Uterus (tissue), 4 donors: ENCODE data around the gene ASTN1. TPM values are rescaled to one million over a fixed set of nuclear protein-coding genes. Genes with fewer than 3 reads are reported as not detected.

ENCODE experiments used
- DNase-seq, 2 donors: peaks; one replicate each; pipeline ENCODE4 v3.0.0-alpha.2; 2019 to 2020
- H3K27ac ChIP-seq, 2 donors: fragments of 200-600 bp; sonication (generic); 1 replicate in 1 of 2; 2 replicates in 1 of 2; pipeline ENCODE4 v1.5.1; 2016 to 2018
- H3K27me3 ChIP-seq, 2 donors: fragments of 200-600 bp; sonication (generic); one replicate each; pipeline ENCODE4 v1.5.1; 2018 to 2019; ENCODE audit warnings: control low read depth in 1 of 2
- H3K36me3 ChIP-seq, 2 donors: fragments of 200-600 bp; sonication (generic); one replicate each; pipeline ENCODE4 v1.5.1; 2019; ENCODE audit warnings: control low read depth in 1 of 2
- H3K4me1 ChIP-seq, 2 donors: fragments of 200-600 bp; sonication (generic); one replicate each; pipeline ENCODE4 v1.5.1; 2018 to 2019; ENCODE audit warnings: control low read depth in 1 of 2
- H3K4me3 ChIP-seq, 2 donors: fragments of 200-600 bp; sonication (generic); 1 replicate in 1 of 2; 2 replicates in 1 of 2; pipeline ENCODE4 v1.5.1; 2018 to 2019; ENCODE audit warnings: mild to moderate bottlenecking in 1 of 2
- H3K9me3 ChIP-seq, 2 donors: fragments of 200-600 bp; sonication (generic); one replicate each; pipeline ENCODE4 v1.5.1; 2019; ENCODE audit warnings: control low read depth in 1 of 2
- CTCF ChIP-seq, 4 experiments: fragments of 200-600 bp in 2 of 4; fragments of 450-650 bp in 2 of 4; sonication (generic) in 2 of 4; IDR thresholded peaks; one replicate each; pipeline ENCODE4 v1.5.1; 2016 to 2019; ENCODE audit warnings: antibody characterized with exemption in 4 of 4, mild to moderate bottlenecking in 2 of 4, moderate library complexity in 1 of 4
- POLR2A ChIP-seq, 2 donors: fragments of 450-650 bp; IDR thresholded peaks; one replicate each; pipeline ENCODE4 v1.6.1; 2016; ENCODE audit warnings: antibody characterized with exemption in 2 of 2, mild to moderate bottlenecking in 1 of 2, moderate library complexity in 1 of 2
- intact Hi-C: fragments of 100-400 bp; cut with DNase I; formaldehyde crosslinking; loops from one replicate; pipeline ENCODE4 v1.15.1; 2023; ENCODE audit warnings: low total_unique reads
- total RNA-seq, 4 donors: library from RNA; depleted of rRNA in 3 of 4; stranded (reverse); fragments of >200 nt in 3 of 4; gene quantifications; one replicate each; pipeline versions ENCODE4 v1.1.0 to v1.2.4, GENCODE V29; 2014 to 2023
- donor health status: DM: yes; HTN: yes; CAD: no.

The ASTN1 gene
- total RNA-seq, 4 donors from 2014 or later = 0.29 to 42.7 (median 2.5) TPM

DNA sequence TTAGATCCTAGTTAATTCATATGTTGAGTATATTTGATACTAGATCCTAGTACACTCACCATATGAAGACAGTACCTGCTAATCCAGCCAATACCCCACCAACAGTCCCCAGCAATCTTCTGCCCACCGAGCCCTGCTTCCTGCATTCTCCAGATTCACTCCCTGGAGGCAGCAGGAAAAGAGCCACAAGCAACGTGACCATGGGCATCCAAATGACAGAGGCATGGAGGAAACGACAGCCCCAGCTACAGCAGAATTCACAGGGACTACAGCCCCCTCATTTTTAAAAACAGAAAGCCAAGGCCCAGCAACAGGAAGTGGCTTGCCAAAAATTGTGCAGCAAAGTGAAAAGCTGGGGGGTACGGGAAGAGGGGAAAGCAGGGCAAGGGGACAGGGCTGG, 29.3 kb downstream of the ASTN1 start:
- intact Hi-C loops = no loop called here
- Histone ChIP-seq H3K4me3 (no peak overlapping the region), H3K27ac (no peak overlapping the region), H3K36me3 (no peaks in the 10 kb centered on the region), H3K4me1 (no peaks in the 10 kb centered on the region), H3K9me3 (no peaks in the 10 kb centered on the region), H3K27me3 (no peaks in the 10 kb centered on the region)
- TF ChIP-seq POLR2A (IDR thresholded peaks at IDR 0.05) = no peak
- no peak for TF ChIP-seq CTCF (IDR thresholded peaks at IDR 0.05)
- DNase-seq = no peak

- no peaks in the 10 kb centered on the region for H3K4me1 ChIP-seq
- H3K36me3 ChIP-seq = no peaks in the 10 kb centered on the region
- DNase-seq = no peak
- H3K27me3 ChIP-seq = no peaks in the 10 kb centered on the region
- intact Hi-C loops = no loop called here
- H3K9me3 ChIP-seq = no peaks in the 10 kb centered on the region
- TF ChIP-seq POLR2A (IDR thresholded peaks at IDR 0.05) (no peak), CTCF (IDR thresholded peaks at IDR 0.05) (no peak)
- H3K4me3 ChIP-seq = no peak overlapping the region
- H3K27ac ChIP-seq = no peak overlapping the region
These were observed 30.5 kb downstream of the ASTN1 start for GRCh38 chr1:177133977-177134538.

DNA sequence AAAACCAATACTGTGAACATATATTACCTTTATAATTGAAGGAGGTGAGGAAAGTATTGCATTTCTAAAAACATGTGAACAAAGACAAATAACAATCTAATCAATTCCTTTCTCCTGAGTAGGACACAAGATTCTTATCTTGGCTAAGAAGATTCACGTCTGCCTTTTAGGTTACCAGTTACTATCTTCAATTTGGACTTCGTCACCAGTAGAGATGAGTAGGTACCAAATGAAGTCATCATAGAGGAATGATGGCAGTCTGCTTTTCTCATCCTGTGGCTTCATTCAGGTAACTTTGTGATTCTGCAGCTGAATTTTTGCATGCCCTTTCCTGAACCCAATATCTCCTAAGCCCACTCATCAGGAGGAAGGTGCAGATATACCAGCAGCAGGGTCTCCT, 32.4 kb downstream of the ASTN1 start:
- Histone ChIP-seq H3K36me3 (no peaks in the 10 kb centered on the region), H3K27me3 (no peaks in the 10 kb centered on the region), H3K4me1 (no peaks in the 10 kb centered on the region), H3K27ac (no peak overlapping the region), H3K4me3 (no peak overlapping the region), H3K9me3 (no peaks in the 10 kb centered on the region)
- TF ChIP-seq CTCF (IDR thresholded peaks at IDR 0.05) = no peak
- no peak for TF ChIP-seq POLR2A (IDR thresholded peaks at IDR 0.05)
- intact Hi-C loops = no loop called here
- no peak for DNase-seq

DNA sequence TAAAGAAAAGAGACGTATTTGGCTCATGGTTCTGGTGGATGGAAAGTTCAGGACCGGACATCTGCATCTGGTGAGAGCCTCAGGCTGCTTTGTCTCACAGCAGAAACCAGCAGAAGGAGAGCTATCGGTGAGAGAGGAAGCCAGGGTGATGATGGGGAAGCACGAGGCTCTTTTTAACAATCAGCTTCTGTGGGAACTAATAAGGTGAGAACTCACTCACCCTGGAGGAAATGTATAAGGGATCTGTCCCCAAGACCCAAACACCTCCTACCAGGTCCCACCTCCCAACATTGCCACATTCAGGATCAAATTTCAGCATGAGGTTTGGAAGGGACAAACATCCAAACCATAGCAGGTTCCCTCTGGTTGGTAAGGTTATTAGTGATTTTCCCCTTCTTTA, 32.8 kb downstream of the ASTN1 start:
- Histone ChIP-seq H3K4me1 (no peaks in the 10 kb centered on the region), H3K4me3 (no peak overlapping the region), H3K36me3 (no peaks in the 10 kb centered on the region), H3K9me3 (no peaks in the 10 kb centered on the region), H3K27ac (no peak overlapping the region), H3K27me3 (no peaks in the 10 kb centered on the region)
- TF ChIP-seq POLR2A (IDR thresholded peaks at IDR 0.05) (no peak), CTCF (IDR thresholded peaks at IDR 0.05) (no peak)
- intact Hi-C loops = no loop called here
- no peak for DNase-seq

DNA sequence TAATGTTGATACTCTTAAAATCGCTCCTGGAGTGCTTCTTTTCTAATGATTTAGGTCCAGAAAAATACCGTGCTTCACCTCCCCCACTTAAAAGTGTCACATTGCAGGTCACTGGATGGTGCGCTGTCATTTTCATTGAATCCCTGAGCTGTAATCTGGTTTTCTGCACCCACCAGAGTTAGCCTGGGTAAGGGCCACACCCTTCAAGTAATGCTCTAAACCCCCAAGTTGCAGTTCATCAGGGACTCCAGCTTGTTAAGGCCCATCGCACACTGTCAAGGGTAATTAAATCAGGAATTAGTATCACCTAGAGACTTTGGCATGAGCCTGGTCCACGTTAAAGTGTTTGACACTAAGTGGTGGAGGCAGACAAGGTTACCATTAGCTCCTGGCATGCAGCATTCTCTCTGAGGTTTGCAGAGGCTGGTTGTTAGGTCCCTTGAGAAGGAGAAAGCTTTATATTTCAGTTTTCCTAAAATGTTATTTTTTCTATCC, 34.0 kb downstream of the ASTN1 start:
- Histone ChIP-seq H3K36me3 (no peaks in the 10 kb centered on the region), H3K4me1 (no peaks in the 10 kb centered on the region), H3K27me3 (no peaks in the 10 kb centered on the region), H3K4me3 (no peak overlapping the region), H3K27ac (no peak overlapping the region), H3K9me3 (no peaks in the 10 kb centered on the region)
- TF ChIP-seq POLR2A (IDR thresholded peaks at IDR 0.05) (no peak), CTCF (IDR thresholded peaks at IDR 0.05) (no peak)
- intact Hi-C loops = no loop called here
- DNase-seq = no peak
